Neural cell (in vitro differentiated cells): ENCODE results near the gene ADGRA1. TPM values are rescaled to one million over a fixed set of nuclear protein-coding genes. Genes with fewer than 3 reads are reported as not detected.

Experiments used
- H2AFZ ChIP-seq: fragments of 200-600, 300-800 bp; sonication (generic), shearing (Covaris generic); 2 replicates; pipeline ENCODE4 v1.6.0; 2014; ENCODE audit warnings: low read depth, mild to moderate bottlenecking, antibody characterized with exemption, low read length, moderate library complexity
- H3F3A ChIP-seq: fragments of 200-600 bp; shearing (Covaris generic); 2 replicates; pipeline ENCODE4 v1.6.1; 2016; ENCODE audit warnings: mild to moderate bottlenecking, moderate library complexity, mixed read lengths, antibody characterized with exemption, low read length; ENCODE audit not compliant: insufficient read depth, poor library complexity, severe bottlenecking
- H3K27ac ChIP-seq: fragments of 200-600, 300-800 bp; sonication (generic), shearing (Covaris generic); 2 replicates; pipeline ENCODE4 v1.5.1; 2014; ENCODE audit warnings: mild to moderate bottlenecking, low read length, moderate library complexity
- H3K27me3 ChIP-seq: fragments of 300-800, 200-600 bp; sonication (generic), shearing (Covaris generic); 2 replicates; pipeline ENCODE4 v1.6.0; 2014; ENCODE audit warnings: mild to moderate bottlenecking, low read depth, low read length, moderate library complexity; ENCODE audit not compliant: insufficient read depth
- H3K36me3 ChIP-seq: fragments of 300-800, 200-600 bp; sonication (generic), shearing (Covaris generic); 2 replicates; pipeline ENCODE4 v1.5.1; 2014; ENCODE audit warnings: mild to moderate bottlenecking, antibody characterized with exemption, low read length, moderate library complexity; ENCODE audit not compliant: insufficient read depth
- H3K4me2 ChIP-seq: fragments of 300-800, 200-600 bp; sonication (generic), shearing (Covaris generic); 2 replicates; pipeline ENCODE4 v1.6.0; 2014; ENCODE audit warnings: mild to moderate bottlenecking, low read length
- H3K4me3 ChIP-seq: fragments of 300-800, 200-600 bp; sonication (generic), shearing (Covaris generic); 2 replicates; pipeline ENCODE4 v1.5.1; 2014; ENCODE audit warnings: mild to moderate bottlenecking, low read length, moderate library complexity
- H3K79me2 ChIP-seq: fragments of 200-600 bp; shearing (Covaris generic); replicated peaks from 2 replicates; pipeline ENCODE4 v1.6.0; 2014; ENCODE audit warnings: mild to moderate bottlenecking, low read length, moderate library complexity; ENCODE audit not compliant: insufficient read depth
- H3K9ac ChIP-seq: fragments of 300-800, 200-600 bp; sonication (generic), shearing (Covaris generic); 2 replicates; pipeline ENCODE4 v1.6.1; 2016; ENCODE audit warnings: mild to moderate bottlenecking, low read length, mixed read lengths
- H3K9me2 ChIP-seq: fragments of 200-600 bp; shearing (Covaris generic); 2 replicates; pipeline ENCODE4 v1.6.1; 2016; ENCODE audit warnings: mild to moderate bottlenecking, low read length, mixed read lengths; ENCODE audit not compliant: insufficient read depth
- H3K9me3 ChIP-seq: fragments of 200-600, 300-800 bp; sonication (generic), shearing (Covaris generic); 2 replicates; pipeline ENCODE4 v1.6.1; 2016; ENCODE audit warnings: mild to moderate bottlenecking, mixed run types, low read length, moderate library complexity, mixed read lengths
- H4K20me1 ChIP-seq: fragments of 200-600 bp; shearing (Covaris generic); 2 replicates; pipeline ENCODE4 v1.6.1; 2016; ENCODE audit warnings: mild to moderate bottlenecking, mixed run types; ENCODE audit not compliant: insufficient read depth
- CTCF ChIP-seq: fragments of 450-650 bp; IDR thresholded peaks from 2 replicates; pipeline ENCODE4 v1.5.1; 2014; ENCODE audit warnings: antibody characterized with exemption, mild to moderate bottlenecking, moderate library complexity; ENCODE audit not compliant: poor library complexity, severe bottlenecking
- EP300 ChIP-seq: fragments of 450-650 bp; conservative IDR thresholded peaks from 2 replicates; pipeline ENCODE4 v1.6.1; 2014; ENCODE audit warnings: antibody characterized with exemption, mild to moderate bottlenecking, moderate library complexity; ENCODE audit not compliant: poor library complexity, severe bottlenecking
- EZH2 ChIP-seq: fragments of 200-600, 300-800 bp; shearing (Covaris generic), sonication (generic); IDR thresholded peaks from 2 replicates; pipeline ENCODE4 v1.6.1; 2014; ENCODE audit warnings: antibody characterized with exemption, low read length, borderline replicate concordance, mild to moderate bottlenecking; ENCODE audit not compliant: insufficient read depth, poor library complexity, severe bottlenecking
- MXI1 ChIP-seq: fragments of 450-650 bp; conservative IDR thresholded peaks from 2 replicates; pipeline ENCODE4 v1.6.1; 2014; ENCODE audit warnings: antibody characterized with exemption, mild to moderate bottlenecking; ENCODE audit not compliant: poor library complexity, severe bottlenecking
- POLR2AphosphoS5 ChIP-seq: IDR thresholded peaks from 2 replicates; pipeline ENCODE4 v1.6.1; 2012
- REST ChIP-seq: IDR thresholded peaks from 2 replicates; pipeline ENCODE4 v1.6.1; 2012; ENCODE audit warnings: borderline replicate concordance
- SMC3 ChIP-seq: fragments of 450-650 bp; conservative IDR thresholded peaks from 2 replicates; pipeline ENCODE4 v1.6.1; 2014; ENCODE audit warnings: antibody characterized with exemption, mild to moderate bottlenecking, moderate library complexity; ENCODE audit not compliant: poor library complexity
- TAF1 ChIP-seq: IDR thresholded peaks from 2 replicates; pipeline ENCODE4 v1.6.1; 2012; ENCODE audit warnings: low read depth
- polyA plus RNA-seq: library from polyadenylated mRNA; depleted of rRNA; stranded (reverse); fragments of >200 nt; gene quantifications from 2 replicates; pipeline ENCODE4 v1.2.3, GENCODE V29; 2014

Gene ADGRA1
- polyA plus RNA-seq, 1 donor from 2014 or later = 2.2 TPM

GRCh38 chr10:133088179-133088955 is 643 bp downstream of the ADGRA1 start:
- H3K9me2 ChIP-seq = no peaks in the 10 kb centered on the region
- H3K79me2 ChIP-seq = no peaks in the 10 kb centered on the region
- no peak overlapping the region for H3K4me2 ChIP-seq
- no peaks in the 10 kb centered on the region for H3K36me3 ChIP-seq
- no peaks in the 10 kb centered on the region for H3K9me3 ChIP-seq
- TF ChIP-seq CTCF = peak; percentile 38
- TF ChIP-seq SMC3 = no peak
- H3F3A ChIP-seq = no peaks in the 10 kb centered on the region
- H3K27ac ChIP-seq = no peak overlapping the region
- H3K9ac ChIP-seq = peak overlapping the region; percentile 70
- peak overlapping the region; percentile 72 for H3K4me3 ChIP-seq
- H3K27me3 ChIP-seq = no peaks in the 10 kb centered on the region
- H2AFZ ChIP-seq = no peak overlapping the region
- H4K20me1 ChIP-seq = no peaks in the 10 kb centered on the region

DNA sequence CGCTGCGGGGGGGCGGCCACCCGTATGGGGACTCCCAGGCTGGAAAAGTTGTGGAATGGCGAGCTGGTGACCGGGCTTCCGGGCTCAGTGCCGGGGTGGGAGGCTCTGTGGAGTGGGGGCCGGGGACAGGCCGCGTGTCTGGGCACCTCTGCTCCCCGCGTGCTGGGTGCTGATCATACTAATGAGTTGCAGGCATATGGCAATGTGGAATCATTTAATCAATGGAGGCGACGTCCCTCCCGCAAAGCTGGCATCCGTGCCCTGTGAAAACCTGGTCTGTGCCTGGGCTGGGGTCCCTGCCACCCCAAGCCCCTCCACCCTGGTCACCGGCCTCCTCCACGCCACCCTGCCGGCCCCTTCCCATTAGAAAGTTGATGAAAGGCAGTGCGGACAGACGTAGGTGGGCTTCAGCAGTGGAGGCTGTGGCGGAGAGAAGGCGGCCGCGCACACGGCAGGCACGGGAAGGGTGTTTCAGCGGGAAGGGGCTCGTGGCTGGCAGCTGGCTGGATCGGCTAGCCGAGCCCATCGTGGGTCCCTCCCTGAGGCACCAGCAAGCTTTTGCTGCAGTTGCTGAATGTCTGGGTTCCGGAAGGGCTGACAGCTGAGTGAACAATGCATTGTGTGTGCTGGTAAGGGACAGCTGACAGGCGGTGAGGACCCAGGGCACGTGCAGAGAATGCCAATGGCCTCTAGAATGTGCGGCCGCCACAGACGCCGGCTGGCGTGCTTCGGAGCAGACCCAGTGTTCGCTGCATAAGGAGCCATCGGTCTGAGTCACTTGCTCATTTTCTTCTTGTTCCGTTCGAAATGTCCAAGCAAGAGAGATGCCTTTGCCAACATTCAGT is 1.5 kb downstream of the ADGRA1 start:
- Histone ChIP-seq H3K9me2 (no peaks in the 10 kb centered on the region), H3F3A (no peaks in the 10 kb centered on the region), H3K9me3 (no peaks in the 10 kb centered on the region), H3K27me3 (no peaks in the 10 kb centered on the region), H3K36me3 (no peaks in the 10 kb centered on the region), H4K20me1 (no peaks in the 10 kb centered on the region), H3K4me2 (no peak overlapping the region), H3K79me2 (no peaks in the 10 kb centered on the region), H3K27ac (no peak overlapping the region), H3K9ac (peak overlapping the region; percentile 70), H2AFZ (no peak overlapping the region), H3K4me3 (peak overlapping the region; percentile 72)
- TF ChIP-seq POLR2AphosphoS5 (no peak), MXI1 (no peak), EZH2 (no peak), TAF1 (no peak), SMC3 (no peak), EP300 (no peak), REST (no peak), CTCF (no peak)
